Liver (tissue), 3 donors: ENCODE measurements around the gene IGF2BP2.

Experiments used
- ATF3 ChIP-seq: IDR thresholded peaks from 2 replicates; pipeline ENCODE4 v1.6.1; 2016; ENCODE audit warnings: antibody characterized with exemption
- CTCF ChIP-seq: fragments of 150-350 bp; IDR thresholded peaks from 2 replicates; pipeline ENCODE4 v1.5.1; 2017; ENCODE audit warnings: improper control_type of control experiment, low read depth, low read length; ENCODE audit not compliant: missing input control
- GABPA ChIP-seq, 2 donors: IDR thresholded peaks in 1 of 2; conservative IDR thresholded peaks in 1 of 2; 2 replicates each; pipeline ENCODE4 v1.6.1; 2016; ENCODE audit warnings: antibody characterized with exemption in 2 of 2, mild to moderate bottlenecking in 1 of 2, moderate library complexity in 1 of 2
- HNF4A ChIP-seq, 2 donors: conservative IDR thresholded peaks; 2 replicates each; pipeline ENCODE4 v1.6.1; 2016; ENCODE audit warnings: antibody characterized with exemption in 2 of 2, mild to moderate bottlenecking in 2 of 2
- HNF4G ChIP-seq: IDR thresholded peaks from 2 replicates; pipeline ENCODE4 v1.6.1; 2016; ENCODE audit warnings: antibody characterized with exemption
- JUND ChIP-seq, 2 donors: IDR thresholded peaks; 2 replicates each; pipeline ENCODE4 v1.6.1; 2016; ENCODE audit warnings: antibody characterized with exemption in 2 of 2
- MAX ChIP-seq: IDR thresholded peaks from 2 replicates; pipeline ENCODE4 v1.6.1; 2016; ENCODE audit warnings: antibody characterized with exemption
- NR2F2 ChIP-seq: IDR thresholded peaks from 2 replicates; pipeline ENCODE4 v1.6.1; 2016; ENCODE audit warnings: antibody characterized with exemption
- RAD21 ChIP-seq, 2 donors: IDR thresholded peaks; 2 replicates each; pipeline ENCODE4 v1.6.1; 2016; ENCODE audit warnings: antibody characterized with exemption in 2 of 2, mild to moderate bottlenecking in 2 of 2
- RXRA ChIP-seq, 2 donors: IDR thresholded peaks; 2 replicates each; pipeline ENCODE4 v1.6.1; 2017 to 2018; ENCODE audit warnings: antibody characterized with exemption in 2 of 2, mild to moderate bottlenecking in 1 of 2
- SP1 ChIP-seq: IDR thresholded peaks from 2 replicates; pipeline ENCODE4 v1.6.1; 2018; ENCODE audit warnings: antibody characterized with exemption, mild to moderate bottlenecking
- ZBTB33 ChIP-seq: IDR thresholded peaks from 2 replicates; pipeline ENCODE4 v1.6.1; 2016; ENCODE audit warnings: antibody characterized with exemption
- donor health status: healthy.
- donor health status: healthy.

- no peak for TF ChIP-seq SP1
- TF ChIP-seq CTCF: no peak
- TF ChIP-seq ATF3: no peak
- no peak for TF ChIP-seq NR2F2
- no peak for TF ChIP-seq RAD21 (IDR thresholded peaks at IDR 0.05)
- TF ChIP-seq MAX: no peak
- TF ChIP-seq HNF4A (conservative IDR thresholded peaks at IDR 0.05): no peak
- TF ChIP-seq HNF4G: no peak
- TF ChIP-seq JUND (IDR thresholded peaks at IDR 0.05): no peak
- no peak for TF ChIP-seq ZBTB33
- TF ChIP-seq RXRA (IDR thresholded peaks at IDR 0.05): no peak
- no peak for TF ChIP-seq GABPA (IDR thresholded peaks at IDR 0.05 in 1 of 2, conservative IDR thresholded peaks at IDR 0.05 in 1 of 2)
These were observed 6.5 kb downstream of the IGF2BP2 start for GRCh38 chr3:185818267-185818875.
